NCI-H1417 treated with DMSO at 0.1 percent for 48 hours (cell line): ENCODE results near the gene KRTAP13-2.

ENCODE experiments used
- DNase-seq: peaks from one replicate; lab custom pipeline; 2025; lab: John Stamatoyannopoulos, UW

Gene KRTAP13-2

DNA sequence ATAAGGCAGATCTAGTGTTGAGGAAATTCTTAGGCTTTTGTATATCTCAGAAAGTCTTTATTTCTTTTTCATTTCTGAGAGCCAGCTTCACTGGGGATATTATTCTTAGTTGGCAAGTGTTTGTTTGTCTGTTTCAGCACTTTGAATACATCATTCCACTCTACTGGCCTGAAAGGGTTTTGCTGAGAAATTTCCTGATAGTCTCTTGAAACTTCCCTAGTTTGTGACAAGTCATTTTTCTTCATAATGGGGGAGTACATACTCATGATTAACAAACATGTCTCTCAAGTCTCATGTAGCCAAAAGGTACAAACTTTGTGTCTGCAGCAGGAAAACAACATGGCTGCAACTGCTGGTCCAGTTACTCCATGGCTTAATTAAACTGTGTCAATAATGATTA is 45.7 kb downstream of the KRTAP13-2 start:
- DNase-seq: no peak
